ENCODE results near the gene ARG2.

ARG2 gene

DNA sequence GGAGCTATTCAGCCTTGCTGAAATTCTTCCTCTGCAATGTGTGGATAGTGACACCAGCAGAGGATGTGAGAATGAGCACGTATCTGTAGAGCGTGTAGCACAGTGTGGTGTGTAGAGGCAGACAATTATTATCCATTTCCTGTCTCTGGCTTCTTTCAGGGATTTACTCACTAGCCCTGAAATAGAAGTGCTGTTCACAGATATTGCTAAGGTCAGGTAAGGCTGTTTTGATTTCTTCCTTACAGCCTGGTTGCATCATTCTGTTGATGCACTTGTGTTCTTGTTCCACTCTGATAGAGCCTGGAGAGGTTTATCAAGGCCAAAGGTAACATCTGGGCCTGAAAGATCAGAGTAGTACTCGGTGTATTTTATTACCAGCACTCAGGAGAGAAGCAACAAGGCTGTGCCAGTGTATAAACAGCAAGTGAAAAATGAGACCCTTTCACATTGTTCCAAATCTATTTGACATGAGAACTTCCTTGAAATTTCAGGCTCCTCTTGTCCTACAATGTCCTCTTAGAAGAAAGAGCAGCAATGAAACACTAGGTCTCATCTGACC lies 16.7 kb downstream of the ARG2 start:
- peak; percentile 22 for DNase-seq (ENCODE audit: low read depth)
- TF ChIP-seq, protein P1, sequence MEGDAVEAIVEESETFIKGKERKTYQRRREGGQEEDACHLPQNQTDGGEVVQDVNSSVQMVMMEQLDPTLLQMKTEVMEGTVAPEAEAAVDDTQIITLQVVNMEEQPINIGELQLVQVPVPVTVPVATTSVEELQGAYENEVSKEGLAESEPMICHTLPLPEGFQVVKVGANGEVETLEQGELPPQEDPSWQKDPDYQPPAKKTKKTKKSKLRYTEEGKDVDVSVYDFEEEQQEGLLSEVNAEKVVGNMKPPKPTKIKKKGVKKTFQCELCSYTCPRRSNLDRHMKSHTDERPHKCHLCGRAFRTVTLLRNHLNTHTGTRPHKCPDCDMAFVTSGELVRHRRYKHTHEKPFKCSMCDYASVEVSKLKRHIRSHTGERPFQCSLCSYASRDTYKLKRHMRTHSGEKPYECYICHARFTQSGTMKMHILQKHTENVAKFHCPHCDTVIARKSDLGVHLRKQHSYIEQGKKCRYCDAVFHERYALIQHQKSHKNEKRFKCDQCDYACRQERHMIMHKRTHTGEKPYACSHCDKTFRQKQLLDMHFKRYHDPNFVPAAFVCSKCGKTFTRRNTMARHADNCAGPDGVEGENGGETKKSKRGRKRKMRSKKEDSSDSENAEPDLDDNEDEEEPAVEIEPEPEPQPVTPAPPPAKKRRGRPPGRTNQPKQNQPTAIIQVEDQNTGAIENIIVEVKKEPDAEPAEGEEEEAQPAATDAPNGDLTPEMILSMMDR (IDR thresholded peaks at IDR 0.05; ENCODE audit: insufficient read depth, low read depth, low read length, missing control alignments), result no peak
- H3K4me3 ChIP-seq (ENCODE audit: low read depth, low read length), result no peak overlapping the region

DNA sequence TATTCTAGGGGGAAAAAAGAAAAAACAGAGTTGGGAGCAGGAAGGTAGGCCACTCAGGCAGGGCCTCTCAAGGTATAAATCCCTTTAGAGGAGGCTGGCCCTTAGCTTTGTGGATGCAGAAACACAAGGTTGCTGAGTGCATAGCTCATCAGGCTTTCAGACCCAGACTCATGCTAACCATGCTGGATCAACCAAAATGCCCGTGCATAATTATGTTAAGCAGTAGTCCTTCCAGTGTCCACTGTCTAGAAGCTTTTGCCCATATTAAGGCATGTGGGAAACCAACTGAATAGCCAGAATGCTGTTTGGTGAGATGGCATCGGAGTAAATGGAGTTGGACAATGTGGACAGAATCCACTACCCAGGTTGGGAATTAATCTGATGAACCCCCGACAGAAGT lies 18.9 kb downstream of the ARG2 start:
- H3K4me3 ChIP-seq (ENCODE audit: low read depth, low read length), result no peak overlapping the region
- no peak for DNase-seq (ENCODE audit: low read depth)
- TF ChIP-seq, protein P1 (IDR thresholded peaks at IDR 0.05; ENCODE audit: insufficient read depth, low read depth, low read length, missing control alignments), result no peak

DNA sequence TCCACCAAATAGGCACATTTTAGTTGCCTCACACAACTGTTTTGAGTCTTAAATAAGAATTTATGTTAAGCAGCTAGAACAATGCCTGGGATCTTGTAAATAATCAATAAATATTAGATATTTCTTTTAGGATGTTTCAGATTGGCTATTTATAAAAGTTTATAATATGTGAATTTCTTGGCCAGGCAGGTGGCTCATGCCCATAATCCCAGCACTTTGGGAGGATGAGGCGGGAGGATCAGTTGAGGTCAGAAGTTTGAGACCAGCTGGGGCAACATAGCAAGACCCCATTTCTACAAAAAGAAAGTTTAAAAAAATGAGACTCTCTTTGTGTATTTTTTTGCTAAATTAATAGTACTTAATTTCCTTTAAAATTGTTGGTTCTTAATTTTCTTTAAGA lies 21.8 kb downstream of the ARG2 start:
- H3K4me3 ChIP-seq (ENCODE audit: low read depth, low read length), result no peak overlapping the region
- DNase-seq (ENCODE audit: low read depth), result no peak
- TF ChIP-seq, protein P1 (IDR thresholded peaks at IDR 0.05; ENCODE audit: insufficient read depth, low read depth, low read length, missing control alignments), result no peak

DNA sequence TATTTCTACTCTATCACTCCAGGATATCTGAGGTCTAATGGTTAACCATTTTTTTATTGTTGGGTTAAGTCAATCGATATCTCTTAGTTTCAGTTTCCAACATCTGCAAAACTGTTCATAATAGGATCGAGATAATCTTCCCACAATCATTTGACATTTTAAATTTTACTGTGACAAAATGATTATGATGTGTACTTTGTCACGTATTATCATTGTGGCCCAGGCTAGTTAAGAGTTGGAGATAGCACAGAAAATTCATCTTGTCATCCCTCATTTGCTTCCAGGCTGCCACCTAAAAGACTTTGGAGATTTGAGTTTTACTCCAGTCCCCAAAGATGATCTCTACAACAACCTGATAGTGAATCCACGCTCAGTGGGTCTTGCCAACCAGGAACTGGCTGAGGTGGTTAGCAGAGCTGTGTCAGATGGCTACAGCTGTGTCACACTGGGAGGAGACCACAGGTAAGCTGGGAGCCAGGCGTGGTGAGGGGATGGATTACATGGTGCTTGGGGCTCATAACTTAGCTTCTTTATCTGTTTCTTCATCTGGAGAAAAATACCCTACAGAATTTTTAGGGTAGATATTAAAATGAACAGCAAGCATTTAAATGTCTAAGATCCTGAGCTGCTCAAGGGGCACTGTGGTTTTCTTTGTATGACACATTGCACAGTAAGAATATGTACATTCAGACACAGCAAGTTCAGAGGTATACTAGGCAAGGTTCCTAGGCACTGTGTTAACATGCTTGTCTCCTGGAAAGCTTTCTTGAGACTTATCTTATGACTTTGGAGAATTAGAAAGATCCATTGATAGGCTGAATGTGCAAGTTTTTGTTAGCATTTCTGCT lies 22.4 kb downstream of the ARG2 start:
- H3K4me3 ChIP-seq (ENCODE audit: low read depth, low read length), result no peak overlapping the region
- TF ChIP-seq, protein P1 (IDR thresholded peaks at IDR 0.05; ENCODE audit: insufficient read depth, low read depth, low read length, missing control alignments), result no peak
- no peak for DNase-seq (ENCODE audit: low read depth)

DNA sequence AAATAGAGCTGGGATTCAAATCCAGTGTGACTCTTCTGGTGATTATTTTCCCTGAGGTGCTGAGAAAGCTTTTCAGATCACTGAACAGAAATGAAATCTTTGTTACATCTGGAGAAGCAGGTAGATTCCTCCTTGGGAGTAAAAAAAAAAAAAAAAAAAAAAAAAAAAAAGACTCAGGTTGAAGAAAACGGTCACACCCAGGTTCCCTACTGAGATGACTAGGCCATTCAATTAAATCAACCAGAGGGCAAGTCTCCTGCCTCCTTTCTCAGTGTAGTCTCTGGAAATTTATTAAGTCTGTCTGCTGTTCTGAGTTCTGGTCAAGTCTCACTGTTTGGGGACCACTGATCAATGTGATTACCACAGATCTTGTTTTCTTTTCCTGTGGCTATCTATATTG lies 24.0 kb downstream of the ARG2 start:
- TF ChIP-seq, protein P1 (IDR thresholded peaks at IDR 0.05; ENCODE audit: insufficient read depth, low read depth, low read length, missing control alignments), result no peak

DNA sequence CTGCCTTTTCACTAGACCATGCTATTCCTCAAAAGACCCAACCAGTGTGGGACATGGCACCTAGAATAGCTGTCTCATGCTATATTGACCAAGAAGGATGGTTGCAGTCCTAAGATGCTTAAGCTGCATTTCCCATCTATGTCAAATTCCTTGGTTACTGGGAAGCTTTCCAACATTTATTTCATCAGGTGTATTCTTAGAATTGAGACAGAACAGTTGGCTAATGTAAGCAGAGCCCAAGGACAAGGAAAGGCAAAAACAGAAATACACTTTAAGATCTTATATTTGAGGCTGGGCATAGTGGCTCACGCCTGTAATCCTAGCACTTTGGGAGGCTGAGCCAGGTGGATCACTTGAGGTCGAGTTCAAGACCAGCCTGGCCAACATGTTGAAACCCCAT lies 24.7 kb downstream of the ARG2 start:
- TF ChIP-seq, protein P1 (IDR thresholded peaks at IDR 0.05; ENCODE audit: insufficient read depth, low read depth, low read length, missing control alignments), result no peak
- no peak overlapping the region for H3K4me3 ChIP-seq (ENCODE audit: low read depth, low read length)
- no peak for DNase-seq (ENCODE audit: low read depth)

More for the DNA sequence above, 24.0 kb downstream of the ARG2 start:
- no peak overlapping the region for H3K4me3 ChIP-seq (ENCODE audit: low read depth, low read length)
- no peak for DNase-seq (ENCODE audit: low read depth)
